GM18907 (cell line): Measurements from ENCODE around the gene COPS9.

Source experiments
- ATAC-seq: cut with Tn5 transposase; IDR thresholded peaks from one replicate; pipeline ENCODE4 v1.9.1; 2021; ENCODE audit warnings: mild to moderate bottlenecking, moderate library complexity; ENCODE audit not compliant: unreplicated experiment

The COPS9 gene

DNA sequence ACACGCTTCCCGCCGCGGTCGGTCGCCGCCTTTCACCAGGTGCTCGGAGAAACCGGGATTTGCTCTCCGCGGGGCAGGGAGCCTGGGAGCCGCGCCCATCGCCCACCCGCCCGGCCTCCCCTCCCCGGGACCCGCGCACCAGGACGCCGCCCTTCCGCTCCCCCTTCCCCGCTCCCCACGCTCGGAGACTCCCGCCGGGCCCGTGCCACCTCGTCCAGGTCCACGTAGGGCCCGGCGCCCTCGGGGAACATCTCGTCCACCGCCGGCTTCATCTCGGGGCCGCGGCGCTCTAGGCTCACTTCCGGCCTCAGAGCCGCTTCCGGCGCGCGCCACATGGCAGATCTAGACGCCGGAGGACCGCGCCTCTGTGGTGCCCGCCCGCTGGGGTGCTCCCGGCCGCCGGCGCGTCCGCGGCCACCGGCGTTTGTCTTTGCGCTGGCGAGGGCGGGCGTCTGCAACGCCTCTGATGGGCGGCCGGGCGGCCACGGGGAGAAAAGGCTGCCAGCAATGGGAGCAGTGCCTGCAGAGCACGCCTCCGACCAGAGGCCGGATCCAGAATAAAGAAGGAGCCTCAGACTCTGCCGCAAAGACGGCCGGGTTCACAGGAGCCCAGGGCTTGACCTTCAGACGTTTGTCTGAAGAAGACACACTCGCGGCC, at the start of gene COPS9:
TSS of gene COPS9 (minus strand) at position 293 of the 658 bp plus-strand sequence. CDS start at position 272, 21 bp downstream.
- peak; percentile 94 for ATAC-seq

DNA sequence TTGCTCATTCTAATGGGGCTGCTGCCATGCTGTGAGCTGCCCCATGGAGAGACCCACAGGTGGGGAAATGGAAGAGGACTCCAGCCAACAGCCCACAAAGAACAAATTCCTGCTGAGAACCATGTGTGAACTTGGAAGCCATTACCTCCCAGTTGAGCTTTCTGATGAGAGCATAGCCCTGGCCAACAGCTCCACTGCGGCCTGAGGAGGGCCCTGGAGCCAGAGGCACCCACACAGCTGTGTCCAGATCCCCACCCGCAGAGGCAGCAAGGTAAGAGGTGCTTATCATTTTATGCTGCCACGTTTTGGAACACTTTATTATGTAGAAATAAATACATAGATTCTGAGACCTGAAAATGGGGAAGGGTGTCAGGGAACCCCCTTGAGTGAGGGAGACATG, 48.6 kb upstream of the COPS9 start:
- ATAC-seq: no peak

DNA sequence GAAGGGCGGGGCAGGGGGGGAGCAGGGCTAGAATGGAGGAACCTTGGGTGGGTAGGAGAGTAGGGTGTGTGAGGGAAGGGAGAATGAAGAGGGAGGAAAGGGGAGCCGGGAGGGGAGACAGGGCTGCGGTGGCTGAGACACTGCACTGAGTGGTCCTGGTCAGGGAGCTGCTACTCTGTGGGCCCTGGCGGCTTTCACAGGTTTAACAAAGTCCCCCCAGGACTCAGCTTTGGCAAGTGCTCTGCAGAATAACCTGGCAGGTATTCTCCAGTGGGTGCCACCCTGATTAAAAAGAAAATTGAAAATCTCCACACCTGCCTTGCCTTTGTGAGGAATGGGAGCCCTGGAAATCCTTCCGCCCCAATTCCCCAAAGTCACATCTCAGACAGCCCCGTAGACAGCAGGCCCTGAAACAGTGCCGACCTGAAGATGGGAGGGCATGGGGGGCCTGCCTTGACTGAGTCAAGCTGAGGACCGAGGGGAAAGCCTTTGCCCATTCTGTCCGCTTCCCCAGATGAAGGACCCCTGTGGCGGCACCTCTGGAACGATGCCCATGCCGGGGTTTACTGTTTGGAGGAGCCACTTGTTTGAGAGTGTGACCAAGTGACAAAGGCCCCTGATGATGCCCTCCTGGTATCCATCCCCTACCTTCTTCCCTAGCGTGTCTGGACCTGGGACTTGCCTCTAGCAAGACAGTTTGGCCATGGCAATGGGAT, 47.9 kb upstream of the COPS9 start:
- no peak for ATAC-seq

GRCh38 chr2:240183006-240183874, 47.1 kb upstream of the COPS9 start:
- no peak for ATAC-seq

DNA sequence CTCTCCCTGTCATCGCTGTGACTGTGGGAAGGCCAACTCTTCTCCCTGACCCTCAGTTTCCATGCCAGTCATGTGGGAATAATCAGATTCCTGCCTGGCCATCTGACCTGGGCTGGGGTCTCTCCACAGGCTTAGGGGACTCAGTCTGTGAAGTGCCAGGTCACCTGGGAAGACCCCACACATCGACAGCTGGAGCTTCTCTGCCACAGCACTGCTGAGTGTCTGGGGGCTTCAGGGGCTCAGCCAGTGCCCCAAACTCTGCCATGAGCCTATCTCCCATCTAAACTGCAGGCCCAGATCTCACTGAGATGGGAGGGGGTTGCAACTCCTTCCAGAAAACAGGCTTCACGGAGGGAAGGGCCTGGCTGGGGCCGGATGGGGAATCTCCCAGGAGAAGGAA, 46.4 kb upstream of the COPS9 start:
- ATAC-seq: no peak

GRCh38 chr2:240182001-240182400, 45.9 kb upstream of the COPS9 start:
- no peak for ATAC-seq

GRCh38 chr2:240179941-240180666, 44.0 kb upstream of the COPS9 start:
- ATAC-seq: no peak

GRCh38 chr2:240179186-240179815, 43.2 kb upstream of the COPS9 start:
- no peak for ATAC-seq

- no peak for ATAC-seq
These were observed 42.5 kb upstream of the COPS9 start for GRCh38 chr2:240178564-240178963.

DNA sequence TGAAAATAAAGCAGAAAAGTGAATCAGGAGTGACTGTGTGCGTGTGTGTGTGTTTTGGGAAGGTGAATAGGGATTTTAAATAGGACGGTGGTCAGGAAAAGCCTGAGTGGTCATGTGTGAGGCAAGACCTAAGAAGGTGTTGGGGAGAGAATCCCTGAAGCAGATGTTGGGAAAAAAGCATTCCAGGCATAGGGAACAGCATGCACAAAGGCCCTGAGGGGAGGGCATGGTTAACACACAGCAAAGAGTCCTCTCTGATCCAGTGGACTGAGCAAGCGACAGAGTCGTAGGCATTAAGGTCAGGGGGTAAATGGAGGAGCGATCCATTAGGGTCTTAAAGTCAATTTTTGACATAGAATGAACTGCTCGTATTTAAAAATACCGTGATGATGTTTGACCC, 38.4 kb upstream of the COPS9 start:
- no peak for ATAC-seq

GRCh38 chr2:240172071-240172895, 36.2 kb upstream of the COPS9 start:
- no peak for ATAC-seq

GRCh38 chr2:240170883-240171282, 34.8 kb upstream of the COPS9 start:
- ATAC-seq: no peak

GRCh38 chr2:240170354-240170735, 34.2 kb upstream of the COPS9 start:
- no peak for ATAC-seq

GRCh38 chr2:240169486-240170353, 33.6 kb upstream of the COPS9 start:
- no peak for ATAC-seq

DNA sequence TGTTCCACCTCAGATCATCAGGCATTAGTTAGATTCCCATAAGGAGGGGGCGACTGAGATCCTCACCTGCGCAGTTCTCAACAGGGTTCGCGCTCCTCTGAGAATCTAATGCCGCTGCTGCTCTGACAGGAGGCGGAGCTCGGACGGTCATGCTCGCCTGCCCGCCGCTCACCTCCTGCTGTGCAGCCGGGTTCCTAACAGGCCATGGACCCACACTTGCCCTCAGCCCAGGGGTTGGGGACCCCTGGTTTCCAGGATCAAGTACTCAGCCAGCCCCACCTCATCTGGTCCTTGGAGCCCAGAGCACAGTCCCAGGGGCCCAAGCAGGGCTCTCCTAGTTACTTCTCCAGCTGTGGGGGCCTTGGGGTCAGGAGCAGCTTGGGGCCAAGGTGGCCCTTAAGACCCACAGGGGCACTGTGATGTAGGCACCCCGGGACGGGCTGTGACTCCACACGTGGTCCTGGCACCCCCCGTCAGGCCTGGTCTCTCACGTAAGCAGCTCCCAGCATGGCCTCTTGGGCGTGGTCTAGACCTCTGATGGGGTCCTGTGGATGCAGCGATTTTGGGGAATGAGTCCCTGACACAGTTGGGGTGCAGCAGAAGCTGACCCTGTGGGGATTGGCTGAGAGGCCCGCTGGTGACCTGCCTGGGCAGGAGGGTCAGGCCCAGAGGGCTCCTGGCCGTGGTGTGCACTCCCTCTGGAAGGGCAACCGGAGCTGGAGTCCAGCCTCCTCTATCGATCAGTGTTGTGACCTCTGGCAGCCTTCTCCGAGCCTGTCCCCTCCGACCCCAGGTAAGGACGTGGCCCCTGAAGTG, 32.6 kb upstream of the COPS9 start:
- no peak for ATAC-seq

DNA sequence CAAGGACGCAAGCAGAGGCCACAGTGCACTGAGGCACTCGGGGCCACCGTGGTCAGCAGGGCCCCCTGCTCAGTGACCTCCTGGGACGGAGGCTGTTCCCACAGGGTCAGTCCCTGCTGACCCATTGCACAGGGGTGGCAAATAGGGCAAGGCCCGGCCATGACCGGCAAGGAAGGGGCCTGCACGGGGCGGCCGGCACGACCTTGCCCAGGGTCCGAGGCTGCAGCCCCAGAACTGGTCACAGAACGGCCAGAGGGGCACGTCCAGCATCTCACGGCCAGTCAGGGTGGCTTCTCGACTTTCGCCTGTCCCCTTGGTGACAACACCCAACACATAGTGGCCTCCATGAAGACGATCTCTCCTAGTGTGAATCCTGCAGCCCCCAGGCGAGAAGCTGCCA, 31.9 kb upstream of the COPS9 start:
- no peak for ATAC-seq

- no peak for ATAC-seq
These were observed 31.4 kb upstream of the COPS9 start for GRCh38 chr2:240167588-240167880.
